ENCODE results near the gene S100A9. TPM values are rescaled to one million over a fixed set of nuclear protein-coding genes. Genes with fewer than 3 reads are reported as not detected.
"Not testable (repeated sequence)": the region's sequence is repeated elsewhere in the genome, so short reads cannot be mapped to it uniquely, and the experiment has no call there.

Gene S100A9
- total RNA-seq, 1 donor from 2014 or later = not detected

- peaks cover 6% of the 10 kb centered on the region for H3K27me3 Mint-ChIP-seq (ENCODE audit: unreplicated experiment)
- peak; percentile 76 for DNase-seq (ENCODE audit: extremely low spot score, unreplicated experiment)
- no peaks in the 10 kb centered on the region for H3K9me3 Mint-ChIP-seq (ENCODE audit: unreplicated experiment)
- no peaks in the 10 kb centered on the region for H3K4me1 Mint-ChIP-seq (ENCODE audit: unreplicated experiment)
- TF ChIP-seq, protein P1, sequence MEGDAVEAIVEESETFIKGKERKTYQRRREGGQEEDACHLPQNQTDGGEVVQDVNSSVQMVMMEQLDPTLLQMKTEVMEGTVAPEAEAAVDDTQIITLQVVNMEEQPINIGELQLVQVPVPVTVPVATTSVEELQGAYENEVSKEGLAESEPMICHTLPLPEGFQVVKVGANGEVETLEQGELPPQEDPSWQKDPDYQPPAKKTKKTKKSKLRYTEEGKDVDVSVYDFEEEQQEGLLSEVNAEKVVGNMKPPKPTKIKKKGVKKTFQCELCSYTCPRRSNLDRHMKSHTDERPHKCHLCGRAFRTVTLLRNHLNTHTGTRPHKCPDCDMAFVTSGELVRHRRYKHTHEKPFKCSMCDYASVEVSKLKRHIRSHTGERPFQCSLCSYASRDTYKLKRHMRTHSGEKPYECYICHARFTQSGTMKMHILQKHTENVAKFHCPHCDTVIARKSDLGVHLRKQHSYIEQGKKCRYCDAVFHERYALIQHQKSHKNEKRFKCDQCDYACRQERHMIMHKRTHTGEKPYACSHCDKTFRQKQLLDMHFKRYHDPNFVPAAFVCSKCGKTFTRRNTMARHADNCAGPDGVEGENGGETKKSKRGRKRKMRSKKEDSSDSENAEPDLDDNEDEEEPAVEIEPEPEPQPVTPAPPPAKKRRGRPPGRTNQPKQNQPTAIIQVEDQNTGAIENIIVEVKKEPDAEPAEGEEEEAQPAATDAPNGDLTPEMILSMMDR (IDR thresholded peaks at IDR 0.05) = no peak
- no peak overlapping the region for H3K27ac Mint-ChIP-seq (ENCODE audit: unreplicated experiment)
- H3K36me3 Mint-ChIP-seq (ENCODE audit: unreplicated experiment) = no peaks in the 10 kb centered on the region
- H3K4me3 Mint-ChIP-seq (ENCODE audit: unreplicated experiment) = no peak overlapping the region
These were observed 12.2 kb upstream of the S100A9 start for GRCh38 chr1:153345187-153346076.

- H3K4me3 Mint-ChIP-seq (ENCODE audit: unreplicated experiment) = no peak overlapping the region
- H3K27me3 Mint-ChIP-seq (ENCODE audit: unreplicated experiment) = peaks cover 12% of the 10 kb centered on the region
- H3K9me3 Mint-ChIP-seq (ENCODE audit: unreplicated experiment) = no peaks in the 10 kb centered on the region
These were observed 11.5 kb upstream of the S100A9 start for GRCh38 chr1:153346077-153346723.

DNA sequence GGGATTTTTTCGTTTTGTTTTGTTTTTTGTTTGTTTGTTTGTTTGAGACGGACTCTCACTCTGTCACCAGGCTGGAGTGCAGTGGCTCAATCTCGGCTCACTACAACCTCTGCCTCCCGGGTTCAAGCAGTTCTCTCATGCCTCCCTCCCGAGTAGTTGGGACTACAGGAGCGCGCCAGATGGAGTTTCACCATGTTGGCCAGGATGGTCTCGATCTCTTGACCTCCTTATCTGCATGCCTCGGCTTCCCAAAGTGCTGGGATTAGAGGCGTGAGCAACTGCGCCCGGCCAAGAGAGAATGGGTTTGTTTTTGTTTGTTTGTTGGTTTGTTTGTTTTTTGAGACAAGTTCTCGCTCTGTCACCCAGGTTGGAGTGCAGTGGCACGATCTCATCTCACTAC lies 10.6 kb upstream of the S100A9 start:
- H3K4me1 Mint-ChIP-seq (ENCODE audit: unreplicated experiment); H3K9me3 Mint-ChIP-seq (ENCODE audit: unreplicated experiment); H3K36me3 Mint-ChIP-seq (ENCODE audit: unreplicated experiment); H3K4me3 Mint-ChIP-seq (ENCODE audit: unreplicated experiment); DNase-seq (ENCODE audit: extremely low spot score, unreplicated experiment); H3K27ac Mint-ChIP-seq (ENCODE audit: unreplicated experiment): not testable (repeated sequence)
- peaks cover 16% of the 10 kb centered on the region for H3K27me3 Mint-ChIP-seq (ENCODE audit: unreplicated experiment)

More at GRCh38 chr1:153346077-153346723, 11.5 kb upstream of the S100A9 start:
- TF ChIP-seq, protein P1 (IDR thresholded peaks at IDR 0.05) = no peak
- Mint-ChIP-seq H3K27ac (ENCODE audit: unreplicated experiment) (no peak overlapping the region), H3K4me1 (ENCODE audit: unreplicated experiment) (no peaks in the 10 kb centered on the region), H3K36me3 (ENCODE audit: unreplicated experiment) (no peaks in the 10 kb centered on the region)
- peak; percentile 56 for DNase-seq (ENCODE audit: extremely low spot score, unreplicated experiment)

- no peaks in the 10 kb centered on the region for H3K4me1 Mint-ChIP-seq (ENCODE audit: unreplicated experiment)
- DNase-seq (ENCODE audit: extremely low spot score, unreplicated experiment) = peak; percentile 53
- H3K4me3 Mint-ChIP-seq (ENCODE audit: unreplicated experiment) = no peak overlapping the region
- TF ChIP-seq, protein P1 (IDR thresholded peaks at IDR 0.05) = no peak
- no peaks in the 10 kb centered on the region for H3K36me3 Mint-ChIP-seq (ENCODE audit: unreplicated experiment)
- no peak overlapping the region for H3K27ac Mint-ChIP-seq (ENCODE audit: unreplicated experiment)
- H3K9me3 Mint-ChIP-seq (ENCODE audit: unreplicated experiment) = no peaks in the 10 kb centered on the region
- peaks cover 18% of the 10 kb centered on the region for H3K27me3 Mint-ChIP-seq (ENCODE audit: unreplicated experiment)
These were observed 9.8 kb upstream of the S100A9 start for GRCh38 chr1:153347856-153348255.

DNA sequence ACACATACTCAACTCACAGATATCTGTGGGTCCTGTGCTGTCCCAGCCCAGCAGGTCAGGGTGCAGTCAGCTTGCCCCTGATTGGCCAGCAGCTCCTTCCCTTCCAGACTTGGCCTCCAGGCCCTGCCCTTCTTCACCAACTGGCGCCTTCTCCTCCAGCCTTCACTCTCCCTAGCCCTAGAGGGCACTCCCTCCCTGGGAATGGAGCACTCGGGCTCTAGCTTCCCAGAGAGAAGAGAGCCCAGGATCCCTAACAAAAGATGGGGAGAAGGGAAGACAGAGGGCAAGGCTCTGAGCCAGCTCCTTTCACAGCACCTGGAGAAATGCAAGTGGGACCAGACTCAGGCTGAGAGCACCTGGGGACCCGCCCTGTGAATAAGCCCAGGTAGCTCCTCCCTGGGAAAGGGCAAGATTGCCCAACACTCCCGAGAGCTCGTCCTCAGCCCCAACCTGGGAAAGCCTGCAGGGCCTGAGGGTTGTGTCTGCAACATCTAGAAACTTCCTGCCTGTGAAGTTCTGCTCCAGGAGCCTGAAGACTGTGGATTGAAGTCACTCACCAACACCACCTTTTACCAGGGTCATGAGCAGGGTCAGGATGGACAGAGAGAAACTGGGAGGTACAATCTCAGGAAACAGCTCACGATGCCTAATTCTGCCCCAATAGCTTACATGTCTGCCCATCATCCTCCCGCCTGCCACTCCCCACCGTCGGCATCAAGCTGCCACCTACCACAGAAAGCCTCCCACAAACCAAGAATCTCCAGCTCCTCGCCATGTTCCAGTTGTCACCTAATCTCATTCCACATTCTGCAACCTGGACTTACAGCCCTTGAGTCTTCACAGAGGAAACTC lies 8.9 kb upstream of the S100A9 start, which contains the start of gene PGLYRP4:
Gene PGLYRP4, minus strand, starts transcription at position 331 of the 852 bp plus-strand sequence. CDS start 909 bp downstream, outside the sequence.
- peak; percentile 57 for DNase-seq (ENCODE audit: extremely low spot score, unreplicated experiment)
- TF ChIP-seq, protein P1 (IDR thresholded peaks at IDR 0.05) = no peak
- no peaks in the 10 kb centered on the region for H3K4me1 Mint-ChIP-seq (ENCODE audit: unreplicated experiment)
- peaks cover 18% of the 10 kb centered on the region for H3K27me3 Mint-ChIP-seq (ENCODE audit: unreplicated experiment)
- H3K9me3 Mint-ChIP-seq (ENCODE audit: unreplicated experiment) = no peaks in the 10 kb centered on the region
- H3K27ac Mint-ChIP-seq (ENCODE audit: unreplicated experiment) = no peak within 1 kb of the TSS
- H3K36me3 Mint-ChIP-seq (ENCODE audit: unreplicated experiment) = no peaks in the 10 kb centered on the region
- H3K4me3 Mint-ChIP-seq (ENCODE audit: unreplicated experiment) = no peak within 1 kb of the TSS
